Astrocyte of the cerebellum (primary cell): ENCODE results near the gene RNASEH2C.
"Not testable (repeated sequence)": the region's sequence is repeated elsewhere in the genome, so short reads cannot be mapped to it uniquely, and the experiment has no call there.

Experiments used
- DNase-seq: peaks from one replicate; pipeline ENCODE4 v3.0.0-alpha.2; 2011; ENCODE audit warnings: low read depth
- H3K4me3 ChIP-seq: 2 replicates; pipeline ENCODE4 v1.5.1; 2011; ENCODE audit warnings: mild to moderate bottlenecking, low read depth, low read length, moderate library complexity
- CTCF ChIP-seq: IDR thresholded peaks from 2 replicates; pipeline ENCODE4 v1.5.1; 2012; ENCODE audit warnings: low read length, low read depth, moderate library complexity, mild to moderate bottlenecking; ENCODE audit errors: missing control alignments
- in situ Hi-C: cut with HindIII; loops from 2 replicates; pipeline ENCODE4 v1.10.0; 2017; ENCODE audit warnings: low sequenced_read_pairs

The RNASEH2C gene

GRCh38 chr11:65736810-65737209 is 16.2 kb upstream of the RNASEH2C start:
- no peak for TF ChIP-seq CTCF
- in situ Hi-C loops, result no loop called here

GRCh38 chr11:65735111-65735510 is 14.5 kb upstream of the RNASEH2C start:
- DNase-seq, in situ Hi-C loops, H3K4me3 ChIP-seq: not testable (repeated sequence)

More at GRCh38 chr11:65736810-65737209, 16.2 kb upstream of the RNASEH2C start:
- no peak for DNase-seq
- H3K4me3 ChIP-seq, result no peak overlapping the region

- DNase-seq, result no peak
- in situ Hi-C loops, result no loop called here
- no peak overlapping the region for H3K4me3 ChIP-seq
- TF ChIP-seq CTCF, result no peak
Observed at GRCh38 chr11:65730461-65730860, 9.9 kb upstream of the RNASEH2C start.

GRCh38 chr11:65727865-65728264 is 7.3 kb upstream of the RNASEH2C start:
- in situ Hi-C loops, result no loop called here
- no peak overlapping the region for H3K4me3 ChIP-seq
- no peak for DNase-seq
- TF ChIP-seq CTCF, result no peak

GRCh38 chr11:65726660-65727059 is 6.1 kb upstream of the RNASEH2C start:
- in situ Hi-C loops, result no loop called here
- no peak for DNase-seq
- H3K4me3 ChIP-seq, result no peak overlapping the region
- no peak for TF ChIP-seq CTCF

GRCh38 chr11:65722261-65722660 is 1.7 kb upstream of the RNASEH2C start:
- TF ChIP-seq CTCF, result no peak
- in situ Hi-C loops, result no loop called here
- no peak overlapping the region for H3K4me3 ChIP-seq
- DNase-seq, result no peak

GRCh38 chr11:65719871-65720210 is 757 bp downstream of the RNASEH2C start:
- no peak for TF ChIP-seq CTCF
- in situ Hi-C loops, result no loop called here
- peak overlapping the region; percentile 76 for H3K4me3 ChIP-seq
- DNase-seq, result no peak
